GM19397 (cell line): ENCODE results near the gene KRTAP2-4.
"Not testable (repeated sequence)": the region's sequence is repeated elsewhere in the genome, so short reads cannot be mapped to it uniquely, and the experiment has no call there.

ENCODE experiments used
- ATAC-seq: cut with Tn5 transposase; IDR thresholded peaks from one replicate; pipeline ENCODE4 v1.9.1; 2021; ENCODE audit warnings: mild to moderate bottlenecking, moderate library complexity; ENCODE audit not compliant: unreplicated experiment

KRTAP2-4 gene

GRCh38 chr17:41065829-41066624 lies at the start of gene KRTAP2-4:
KRTAP2-4 (minus strand) TSS chr17:41065879; CDS start chr17:41065845, 34 bp downstream.
- no peak for ATAC-seq

GRCh38 chr17:41111151-41111885 lies 45.6 kb upstream of the KRTAP2-4 start:
- ATAC-seq: no peak

- ATAC-seq: not testable (repeated sequence)
Measured at GRCh38 chr17:41108728-41109386, 43.2 kb upstream of the KRTAP2-4 start.

GRCh38 chr17:41107941-41108450 lies 42.3 kb upstream of the KRTAP2-4 start:
- ATAC-seq: no peak

- not testable (repeated sequence) for ATAC-seq
Measured at GRCh38 chr17:41105347-41105746, 39.7 kb upstream of the KRTAP2-4 start, which contains the start of gene KRTAP4-9. KRTAP4-9 (plus strand) TSS chr17:41105389; CDS start chr17:41105389, 0 bp downstream.

GRCh38 chr17:41104386-41105038 lies 38.8 kb upstream of the KRTAP2-4 start:
- not testable (repeated sequence) for ATAC-seq

GRCh38 chr17:41103896-41104295 lies 38.2 kb upstream of the KRTAP2-4 start:
- no peak for ATAC-seq

- ATAC-seq: no peak
Measured at GRCh38 chr17:41101586-41102259, 36.0 kb upstream of the KRTAP2-4 start, which contains the start of gene KRTAP4-16. KRTAP4-16 (minus strand) TSS chr17:41102209; CDS start chr17:41102209, 0 bp downstream.

GRCh38 chr17:41099682-41100480 lies 34.2 kb upstream of the KRTAP2-4 start:
- ATAC-seq: not testable (repeated sequence)

- no peak for ATAC-seq
Measured at GRCh38 chr17:41098481-41098880, 32.8 kb upstream of the KRTAP2-4 start.

GRCh38 chr17:41098042-41098441 lies 32.4 kb upstream of the KRTAP2-4 start, which contains the start of gene KRTAP4-8:
KRTAP4-8 (minus strand) TSS chr17:41098142; CDS start chr17:41098084, 58 bp downstream.
- ATAC-seq: no peak

GRCh38 chr17:41096055-41096454 lies 30.4 kb upstream of the KRTAP2-4 start:
- ATAC-seq: no peak

- not testable (repeated sequence) for ATAC-seq
Measured at GRCh38 chr17:41088760-41089352, 23.2 kb upstream of the KRTAP2-4 start.

- not testable (repeated sequence) for ATAC-seq
Measured at GRCh38 chr17:41084100-41084856, 18.6 kb upstream of the KRTAP2-4 start, which contains the start of gene KRTAP4-7. KRTAP4-7 (plus strand) TSS chr17:41084150; CDS start chr17:41084207, 57 bp downstream.

- ATAC-seq: not testable (repeated sequence)
Measured at GRCh38 chr17:41083427-41083826, 17.7 kb upstream of the KRTAP2-4 start.

GRCh38 chr17:41082626-41083025 lies 16.9 kb upstream of the KRTAP2-4 start:
- ATAC-seq: no peak

- no peak for ATAC-seq
Measured at GRCh38 chr17:41076788-41077187, 11.1 kb upstream of the KRTAP2-4 start.

- no peak for ATAC-seq
Measured at GRCh38 chr17:41073676-41074075, 8.0 kb upstream of the KRTAP2-4 start.
